Loucy (cell line): ENCODE results near the gene TIE1.

Experiments used
- EZH2phosphoT487 ChIP-seq: fragments of 200-600 bp; IDR thresholded peaks from 2 replicates; pipeline ENCODE4 v1.6.1; 2018; ENCODE audit warnings: antibody characterized with exemption, mild to moderate bottlenecking, moderate library complexity, borderline replicate concordance
- TF ChIP-seq, protein P1 (sequence below): fragments of 200-600 bp; sonication (generic); conservative IDR thresholded peaks from 2 replicates; pipeline ENCODE4 v1.5.1; 2014; ENCODE audit warnings: mild to moderate bottlenecking, antibody characterized with exemption, low read length

DNA sequence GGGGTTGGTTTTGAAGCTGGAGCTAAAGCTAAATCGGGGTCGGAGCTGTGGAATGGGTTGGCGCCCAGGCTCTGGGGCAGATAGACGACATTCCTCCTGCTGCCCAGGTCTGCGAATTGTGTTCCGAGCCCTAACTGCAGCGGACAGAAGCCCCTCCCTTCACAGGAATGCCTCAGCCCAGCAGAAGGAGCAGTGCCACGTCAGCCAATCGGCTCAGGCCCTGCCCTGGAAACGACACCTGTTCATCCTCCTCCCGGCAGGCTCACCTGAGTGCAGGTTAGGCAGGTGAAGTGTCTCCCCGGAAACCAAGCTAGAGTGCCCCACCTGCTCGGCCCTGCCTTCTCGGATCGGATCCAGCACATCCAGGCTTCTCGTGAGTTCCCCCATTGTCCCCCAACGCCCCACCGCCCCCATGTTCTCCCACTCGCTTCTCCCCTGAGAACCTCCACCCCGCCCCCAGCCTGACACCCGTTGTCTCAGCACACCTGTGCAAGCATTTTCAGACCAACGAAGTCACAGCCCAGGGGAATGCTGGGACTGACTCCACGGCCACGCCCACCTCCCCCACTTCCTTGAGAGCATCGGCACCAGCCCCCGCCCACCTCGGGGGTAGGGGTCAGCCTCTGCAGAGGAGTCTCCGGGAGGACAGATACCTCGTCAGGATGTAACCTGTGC lies 30.2 kb upstream of the TIE1 start:
- TF ChIP-seq, protein P1, sequence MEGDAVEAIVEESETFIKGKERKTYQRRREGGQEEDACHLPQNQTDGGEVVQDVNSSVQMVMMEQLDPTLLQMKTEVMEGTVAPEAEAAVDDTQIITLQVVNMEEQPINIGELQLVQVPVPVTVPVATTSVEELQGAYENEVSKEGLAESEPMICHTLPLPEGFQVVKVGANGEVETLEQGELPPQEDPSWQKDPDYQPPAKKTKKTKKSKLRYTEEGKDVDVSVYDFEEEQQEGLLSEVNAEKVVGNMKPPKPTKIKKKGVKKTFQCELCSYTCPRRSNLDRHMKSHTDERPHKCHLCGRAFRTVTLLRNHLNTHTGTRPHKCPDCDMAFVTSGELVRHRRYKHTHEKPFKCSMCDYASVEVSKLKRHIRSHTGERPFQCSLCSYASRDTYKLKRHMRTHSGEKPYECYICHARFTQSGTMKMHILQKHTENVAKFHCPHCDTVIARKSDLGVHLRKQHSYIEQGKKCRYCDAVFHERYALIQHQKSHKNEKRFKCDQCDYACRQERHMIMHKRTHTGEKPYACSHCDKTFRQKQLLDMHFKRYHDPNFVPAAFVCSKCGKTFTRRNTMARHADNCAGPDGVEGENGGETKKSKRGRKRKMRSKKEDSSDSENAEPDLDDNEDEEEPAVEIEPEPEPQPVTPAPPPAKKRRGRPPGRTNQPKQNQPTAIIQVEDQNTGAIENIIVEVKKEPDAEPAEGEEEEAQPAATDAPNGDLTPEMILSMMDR: no peak
- TF ChIP-seq EZH2phosphoT487: no peak
